Stimulated activated CD8-positive, alpha-beta memory T cell treated with anti-CD3 and anti-CD28 coated beads, Interleukin-7, amount 100 ng/mL, for 48 hours (primary cell): Measurements from ENCODE around the gene SS18.

Experiments
- DNase-seq, 2 donors: peaks; one replicate each; pipeline ENCODE4 v3.0.0-alpha.2; 2020; ENCODE audit warnings: low read depth in 1 of 2; ENCODE audit errors: extremely low read depth in 1 of 2

SS18 gene

DNA sequence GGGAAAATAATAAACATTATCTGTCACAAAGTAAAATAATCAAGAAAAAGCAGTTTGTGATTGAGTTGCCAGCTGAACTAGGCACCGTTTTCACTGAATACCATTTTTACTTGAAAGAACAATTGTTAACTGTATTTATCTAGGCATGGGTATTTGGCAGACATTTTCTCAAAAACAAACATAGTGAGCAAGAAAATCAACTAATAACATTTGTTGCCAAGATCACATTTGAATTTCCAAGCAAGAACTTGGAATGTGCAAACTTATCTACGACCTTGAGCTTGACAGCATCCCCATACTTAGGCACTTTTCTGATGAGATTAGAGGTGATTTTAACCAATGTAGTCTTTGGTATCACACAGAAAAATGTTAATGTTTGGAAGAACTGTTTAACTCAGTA lies 16.7 kb downstream of the SS18 start:
- no peak for DNase-seq

DNA sequence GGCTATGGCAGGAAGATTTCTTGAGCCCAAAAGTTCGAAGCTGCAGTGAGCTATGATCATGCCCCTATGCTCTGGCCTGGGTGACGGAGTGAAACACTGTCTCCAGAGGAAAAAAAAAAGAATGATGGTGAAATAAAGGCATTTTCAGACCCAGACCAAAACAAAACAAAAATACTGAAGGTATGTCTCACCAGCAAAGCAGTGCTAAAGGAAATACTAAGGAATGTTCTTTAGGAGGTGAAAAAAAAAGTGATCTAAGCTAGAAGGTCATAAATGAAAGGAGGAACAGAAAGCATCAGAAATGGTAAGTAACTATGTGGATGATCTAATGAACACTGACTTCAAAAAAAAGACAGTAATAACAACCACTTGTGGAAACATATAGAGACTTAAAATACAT lies 18.7 kb downstream of the SS18 start:
- DNase-seq = no peak

DNA sequence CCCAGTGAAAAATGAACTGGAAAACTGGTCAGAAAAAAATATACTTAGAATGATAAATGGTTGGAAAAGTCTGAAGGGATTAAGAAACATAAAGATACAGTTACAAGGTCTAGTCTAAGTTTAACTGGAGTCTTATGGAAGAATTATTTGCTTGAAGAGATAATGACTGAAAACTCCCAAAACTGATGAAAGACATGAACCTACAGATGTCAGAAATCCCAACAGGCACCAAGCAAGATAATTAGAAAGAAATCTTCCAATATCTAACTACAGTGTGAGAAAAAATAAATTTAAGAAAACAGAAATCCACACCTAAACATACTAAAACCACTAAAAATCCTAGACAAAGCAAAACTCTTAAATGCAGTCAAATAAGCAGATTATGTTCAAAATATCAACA lies 19.4 kb downstream of the SS18 start:
- no peak for DNase-seq

DNA sequence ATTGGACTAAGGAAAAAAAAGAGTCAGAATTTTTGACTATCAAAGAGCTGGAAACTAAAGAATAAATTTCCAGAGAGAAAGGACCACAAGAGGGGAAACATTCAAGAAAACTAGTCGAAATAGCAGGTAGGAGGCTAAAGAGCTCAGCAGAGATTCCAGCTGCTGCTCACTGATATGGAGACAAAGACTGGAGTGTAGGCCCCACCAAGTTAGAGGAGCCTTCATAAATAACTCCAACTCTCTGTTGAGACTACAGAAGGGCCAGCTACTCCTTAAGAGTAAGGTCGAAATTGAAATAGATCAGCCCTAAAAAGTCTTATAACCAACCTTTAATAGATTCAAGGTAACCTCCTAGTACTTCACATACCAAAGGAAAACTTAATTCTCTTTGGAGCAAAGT lies 31.1 kb downstream of the SS18 start:
- no peak for DNase-seq

DNA sequence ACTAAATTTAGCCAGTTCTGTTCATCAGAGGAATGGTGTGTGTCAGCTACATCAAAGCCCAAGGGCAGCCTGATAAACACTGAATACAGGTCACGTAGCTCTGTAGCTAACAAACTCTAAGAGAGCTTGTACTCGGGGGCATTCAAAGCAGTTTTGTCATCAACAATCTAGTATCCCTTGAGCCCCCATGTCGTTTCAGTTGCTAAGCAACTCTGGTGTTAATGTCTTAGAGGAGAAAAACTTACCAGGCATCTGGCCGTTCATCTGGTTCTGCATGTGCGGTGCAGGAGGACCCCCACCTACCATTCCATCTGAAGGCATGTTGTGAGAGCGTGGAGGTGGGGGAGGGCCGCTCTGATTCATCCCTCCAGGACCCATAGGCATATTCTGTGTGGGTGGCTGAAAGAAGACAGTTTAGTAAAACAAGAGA lies 33.1 kb downstream of the SS18 start:
- no peak for DNase-seq

DNA sequence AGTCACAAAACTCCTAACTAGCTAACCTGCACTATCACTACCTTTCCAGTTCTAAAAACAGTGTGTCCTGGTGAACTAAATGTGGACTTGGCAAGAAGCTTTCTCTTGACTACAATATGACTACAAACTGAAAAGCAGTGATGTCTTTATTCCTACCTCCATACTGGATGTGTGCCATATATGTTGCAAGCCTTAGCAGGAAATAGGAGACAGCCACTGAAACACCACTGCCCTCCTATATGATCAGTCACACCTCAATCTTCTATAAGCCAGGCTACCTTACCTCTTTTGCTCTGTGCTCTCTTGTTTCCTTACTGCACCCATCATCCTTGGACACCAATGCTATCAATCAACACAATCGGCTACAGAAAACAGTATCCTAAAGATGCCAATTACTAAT lies 34.1 kb downstream of the SS18 start:
- no peak for DNase-seq

DNA sequence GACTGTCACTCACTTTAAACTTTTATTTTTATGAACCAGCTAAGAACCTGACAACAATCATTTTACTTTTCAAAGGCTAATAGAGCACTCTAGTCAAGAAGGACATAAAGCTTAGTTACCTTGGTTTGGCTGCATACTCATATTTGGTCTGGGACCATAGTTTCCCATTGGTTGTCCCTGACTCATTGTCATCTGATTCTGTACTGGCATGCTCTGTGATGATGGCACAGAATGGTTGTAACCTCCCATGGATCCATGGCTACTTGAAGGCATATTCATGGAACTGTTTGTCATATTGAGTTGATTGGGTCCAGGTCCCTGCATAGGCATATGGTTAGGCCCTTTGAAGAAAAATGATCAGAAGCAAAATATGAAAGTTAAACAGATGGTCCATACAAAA lies 37.9 kb downstream of the SS18 start:
- no peak for DNase-seq

DNA sequence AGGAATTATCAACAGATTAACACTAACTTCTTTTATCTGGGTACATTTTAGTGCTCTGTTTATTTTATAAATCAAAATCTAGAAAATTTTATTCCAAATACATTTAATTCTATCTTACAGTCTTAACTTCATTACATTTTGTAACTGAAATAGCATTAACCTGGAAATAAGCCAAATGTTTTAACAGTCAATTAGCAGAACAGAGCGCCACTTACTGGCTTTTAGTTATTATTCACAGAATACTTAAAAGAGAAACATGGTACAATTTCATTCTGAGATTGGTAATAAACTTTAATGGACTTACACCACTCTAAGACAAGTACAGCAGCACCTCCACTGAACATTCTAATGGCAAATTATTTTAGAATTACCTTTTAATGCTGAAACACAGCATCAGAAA lies 38.6 kb downstream of the SS18 start:
- no peak for DNase-seq

DNA sequence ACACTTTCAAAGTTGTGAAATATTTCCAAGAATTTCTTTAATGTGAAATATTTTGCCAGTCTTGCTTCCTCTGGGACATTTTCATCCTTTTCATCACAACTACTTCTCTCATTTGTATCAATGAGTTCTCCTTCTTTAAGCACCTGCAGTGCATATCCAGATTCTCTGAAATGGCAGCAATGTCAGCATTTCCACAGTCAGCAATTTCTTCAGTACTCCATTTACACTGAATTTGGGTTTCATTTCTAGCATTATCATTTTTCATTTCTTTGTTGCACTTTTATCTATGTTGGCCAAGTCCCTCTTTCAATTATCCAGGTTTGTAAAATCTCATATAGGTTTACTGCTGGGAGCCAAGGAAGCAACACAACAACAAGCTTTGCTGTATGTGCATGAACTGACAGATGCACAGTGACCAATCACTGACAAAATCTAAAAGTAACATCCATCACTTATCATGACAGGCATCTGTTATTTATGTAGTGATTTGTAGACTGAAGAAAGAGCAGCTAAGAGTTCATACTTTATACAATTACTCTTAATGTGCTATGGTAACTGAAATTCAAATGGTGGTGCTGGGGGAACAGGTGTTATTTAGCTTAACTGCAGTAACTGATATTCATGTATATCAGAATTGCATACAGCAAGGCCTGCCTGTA lies 43.9 kb downstream of the SS18 start:
- no peak for DNase-seq

DNA sequence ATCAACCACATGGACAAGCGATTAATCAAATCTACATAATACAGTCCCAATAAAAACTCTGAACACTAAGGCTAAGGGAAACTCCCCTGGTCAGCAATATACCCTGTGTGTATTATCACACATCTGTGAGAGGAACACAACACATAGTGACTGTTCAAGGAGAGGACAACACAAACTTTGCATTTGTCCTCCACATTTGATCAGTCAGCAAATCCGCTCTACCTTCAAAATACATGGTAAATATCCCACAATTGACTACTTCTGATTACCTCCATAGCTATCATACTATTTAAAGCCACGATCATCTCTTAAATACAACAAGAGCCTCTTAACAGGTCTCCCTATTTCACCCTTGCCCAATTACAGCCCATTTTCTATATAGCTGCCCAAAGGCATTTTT lies 45.6 kb downstream of the SS18 start:
- no peak for DNase-seq

DNA sequence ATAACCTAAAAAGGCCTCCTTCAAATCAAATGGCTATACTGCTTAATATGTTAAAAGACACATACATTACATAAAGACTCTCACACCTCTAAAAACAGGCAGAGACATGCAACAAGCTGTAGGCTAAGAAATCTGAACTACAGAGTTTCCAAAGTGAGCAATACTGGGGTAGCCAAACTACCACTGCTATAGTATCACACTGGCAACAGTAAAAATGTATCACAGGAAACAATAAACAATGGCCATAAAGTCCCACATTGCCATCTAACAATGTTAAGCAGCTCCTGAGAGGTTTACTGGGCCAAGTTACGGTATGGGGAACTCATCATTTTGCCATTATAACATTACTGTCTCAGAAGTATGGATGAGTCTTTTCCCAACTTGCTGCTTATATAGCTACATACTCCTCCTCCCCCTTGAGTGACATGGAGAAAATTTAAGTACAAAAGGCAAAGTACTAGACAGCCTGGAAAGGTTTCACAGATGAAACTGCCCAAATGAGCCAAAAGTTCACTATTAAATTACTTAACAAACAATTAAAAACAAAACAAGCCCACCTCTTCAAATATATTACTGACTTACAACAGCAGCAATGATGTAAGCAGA lies 50.3 kb downstream of the SS18 start:
- DNase-seq = no peak

DNA sequence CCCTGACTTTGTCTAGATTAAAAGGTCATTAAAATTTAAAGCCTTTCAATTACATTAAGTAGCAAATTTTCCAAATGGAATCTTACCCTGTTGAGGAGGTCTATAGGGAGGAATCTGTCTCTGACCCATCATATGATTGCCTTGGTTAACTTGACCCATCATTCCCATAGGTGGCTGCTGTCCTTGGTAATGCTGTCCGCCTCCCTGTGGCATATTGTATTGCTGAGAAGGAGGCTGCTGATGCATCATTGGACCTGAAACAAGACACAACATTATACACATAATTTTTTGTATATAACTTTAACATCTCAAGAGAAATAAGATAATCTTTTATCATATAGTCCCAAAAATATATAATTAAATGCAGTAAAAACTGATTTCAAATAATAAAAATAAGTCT lies 51.2 kb downstream of the SS18 start:
- DNase-seq = no peak

DNA sequence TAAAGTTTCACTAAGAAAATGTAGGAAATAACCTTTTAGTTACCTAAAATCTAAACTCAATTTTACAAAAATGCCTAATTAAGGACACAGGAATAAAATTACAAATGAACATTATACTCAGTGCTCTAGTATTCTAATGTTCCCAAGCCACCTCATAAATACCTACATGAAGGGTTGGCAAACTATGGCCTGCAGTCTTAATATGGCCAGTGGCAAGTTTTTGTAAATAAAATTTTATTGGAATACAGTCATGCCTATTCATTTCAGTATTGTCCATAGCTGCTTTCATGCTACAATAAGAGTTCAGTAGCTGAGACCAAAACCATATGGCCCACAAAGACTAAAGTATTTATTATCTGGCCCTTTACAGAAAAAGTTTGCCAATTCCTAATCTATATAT lies 53.8 kb downstream of the SS18 start:
- DNase-seq = no peak

DNA sequence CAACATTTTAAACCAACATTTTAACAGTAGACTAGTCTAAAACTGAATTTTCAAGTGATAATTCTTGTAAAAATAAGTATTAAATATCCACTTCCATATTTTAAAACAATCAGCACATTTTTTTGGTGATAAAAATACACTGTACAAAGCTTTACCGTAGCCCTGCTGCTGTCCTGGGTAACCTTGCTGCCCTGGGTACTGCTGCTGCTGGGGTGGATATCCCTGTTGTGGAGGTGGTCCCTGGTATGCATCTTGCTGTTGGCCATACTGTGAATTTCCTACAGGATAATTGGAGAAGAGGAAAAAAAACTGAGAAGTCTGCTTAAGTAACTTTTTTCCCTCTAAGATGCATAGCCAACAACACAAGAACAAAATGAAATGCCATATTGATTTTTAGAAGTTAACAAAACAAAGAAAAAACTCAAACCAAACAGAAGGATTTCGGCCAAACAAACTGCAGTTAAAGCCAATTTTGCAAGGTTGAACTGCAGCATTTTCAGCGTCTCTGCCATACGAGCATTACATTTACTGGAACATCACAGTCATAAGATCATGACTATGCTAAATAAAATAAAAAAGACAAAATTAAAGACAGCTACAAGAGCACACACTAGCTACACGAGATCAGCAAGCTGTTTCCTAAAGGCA lies 55.4 kb downstream of the SS18 start:
- no peak for DNase-seq

DNA sequence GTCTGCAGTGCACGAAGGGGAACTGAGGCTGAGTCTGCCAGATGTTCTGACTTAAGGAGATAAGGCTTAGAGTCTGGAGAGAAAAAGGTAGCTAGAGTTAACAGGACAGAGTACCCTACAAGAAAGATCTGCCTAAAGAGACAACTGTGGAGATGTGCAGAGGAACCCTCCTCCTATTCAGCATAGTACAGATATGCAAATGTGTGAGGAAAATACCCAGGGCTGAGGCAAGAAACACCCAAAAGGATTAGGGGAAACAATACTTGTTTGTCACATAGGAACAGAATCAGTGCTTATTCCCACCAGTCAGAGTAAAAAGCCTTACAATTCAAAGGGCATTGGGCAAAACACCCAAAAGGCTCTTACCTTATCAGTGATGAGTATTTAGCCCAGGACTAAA lies 67.8 kb downstream of the SS18 start:
- no peak for DNase-seq

DNA sequence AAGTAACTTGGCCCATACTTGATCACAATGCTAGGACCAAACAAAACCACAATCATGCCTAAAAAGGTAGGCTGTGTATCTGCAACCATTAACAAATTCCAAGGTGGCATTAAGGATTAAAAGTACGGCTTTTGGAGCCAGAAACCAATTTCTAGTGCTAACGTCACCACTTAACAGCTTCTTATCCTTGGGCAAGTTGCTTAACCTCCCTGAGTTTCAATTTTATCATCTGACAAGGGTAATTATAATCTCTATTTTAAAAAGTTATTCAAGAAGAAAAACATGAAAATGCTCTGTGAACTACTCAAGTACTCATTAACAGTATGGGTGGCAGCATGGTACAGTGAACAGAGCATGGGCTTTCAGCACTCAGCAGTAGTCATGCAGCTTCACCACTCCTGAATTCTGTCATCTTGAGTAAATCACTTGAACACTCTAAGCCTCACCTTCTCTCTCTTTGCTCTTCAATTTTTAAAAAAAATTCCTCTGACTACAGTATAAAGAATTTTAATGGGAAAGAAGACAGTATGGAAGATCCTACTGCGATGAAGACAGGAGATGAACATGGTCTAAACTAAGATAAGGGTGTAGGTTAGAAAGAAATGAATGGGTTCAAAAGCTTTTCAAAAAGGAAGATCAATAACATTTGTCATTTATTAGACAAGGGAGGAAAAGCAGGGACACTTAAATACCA lies 69.2 kb downstream of the SS18 start:
- DNase-seq = no peak

DNA sequence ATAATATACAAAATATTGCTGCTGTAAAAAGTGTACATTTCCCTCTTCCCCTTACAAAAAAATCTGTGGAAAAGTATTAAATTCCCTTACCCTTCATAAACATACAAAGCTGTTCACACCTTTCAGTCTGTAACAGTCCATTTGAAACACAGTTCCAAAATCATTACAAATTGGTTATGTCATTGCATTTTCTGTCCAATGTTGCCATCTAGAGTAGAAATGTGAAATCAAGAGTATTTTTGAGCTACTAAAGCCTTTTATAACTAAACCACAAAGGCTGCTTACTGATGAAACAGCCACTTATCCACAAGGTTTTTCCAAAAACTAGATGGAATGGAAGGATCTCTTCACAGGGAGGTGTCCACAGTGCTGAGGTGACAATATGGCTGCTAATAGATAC lies 72.5 kb downstream of the SS18 start:
- DNase-seq = no peak

DNA sequence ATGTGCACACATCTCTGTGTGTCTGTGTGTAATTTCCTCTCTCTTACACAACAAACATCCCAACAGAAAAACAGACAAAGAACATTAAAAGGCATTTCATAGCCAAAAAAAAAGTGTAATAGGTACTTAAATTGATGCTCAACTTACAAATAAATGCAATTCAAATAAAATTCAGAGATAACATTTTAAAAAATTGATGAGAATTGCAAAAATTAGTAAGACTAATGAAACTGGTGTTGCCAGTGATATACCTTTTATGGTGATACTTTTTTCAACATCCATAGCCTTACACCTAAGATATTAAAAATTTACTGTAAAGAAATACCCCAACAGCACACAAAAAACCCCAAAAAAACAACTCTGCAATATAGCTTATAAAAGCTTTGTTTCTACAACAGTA lies 76.0 kb downstream of the SS18 start:
- no peak for DNase-seq

DNA sequence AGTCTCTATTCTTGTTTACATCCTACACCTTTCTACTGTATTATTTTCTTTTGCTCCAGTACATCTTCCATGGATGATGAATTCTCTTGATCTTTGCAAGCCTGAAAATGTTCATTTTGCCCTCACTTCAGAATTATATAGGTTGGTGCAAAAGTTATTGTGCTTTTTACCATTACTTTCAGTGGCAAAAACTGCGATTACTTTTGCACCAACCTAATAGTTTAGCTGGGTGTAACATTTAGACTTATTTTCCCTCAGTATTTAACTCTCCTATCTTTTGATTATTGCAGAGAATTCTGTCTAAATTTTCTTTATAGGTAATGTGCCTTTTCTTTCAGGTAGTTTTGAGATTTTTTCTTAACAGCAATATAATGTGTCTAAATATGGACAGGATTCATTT lies 81.8 kb downstream of the SS18 start:
- DNase-seq = no peak

DNA sequence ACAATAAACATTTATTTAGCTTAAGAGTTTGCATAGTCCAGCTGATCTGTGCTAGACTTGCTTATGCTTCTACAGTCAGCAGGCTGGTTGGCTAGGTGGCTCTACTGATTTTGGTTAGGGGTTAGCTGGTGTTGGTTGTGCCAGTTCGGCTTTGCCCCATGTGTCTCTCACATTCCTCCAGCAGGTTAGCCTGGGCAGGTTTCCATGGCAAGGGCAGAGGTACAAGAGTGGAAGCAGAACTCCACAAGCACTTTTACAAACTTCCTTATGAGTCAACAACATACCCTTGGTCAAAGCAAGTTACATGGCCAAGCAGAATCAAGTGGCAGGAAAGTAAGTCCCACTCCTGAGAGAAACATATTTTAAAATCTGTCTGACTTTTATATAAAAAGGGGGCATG lies 82.3 kb downstream of the SS18 start:
- DNase-seq = no peak

DNA sequence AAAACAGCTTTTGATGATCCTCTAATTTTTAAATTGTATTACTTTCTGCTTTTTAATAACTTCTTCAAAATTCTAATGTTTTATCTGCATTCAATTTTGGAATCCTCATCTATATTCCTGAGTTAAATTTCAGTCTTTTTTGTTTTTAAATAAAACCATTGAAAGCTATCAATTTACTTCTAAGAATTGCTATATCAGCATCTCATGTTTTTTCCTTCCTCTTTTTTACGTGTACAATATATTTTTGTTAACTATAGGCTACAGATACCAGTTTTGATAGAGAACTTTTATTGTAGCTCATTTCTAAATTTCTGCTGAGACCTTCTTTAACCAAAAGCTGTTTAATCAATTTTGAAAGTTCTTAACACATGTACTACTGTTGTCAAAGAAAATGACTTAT lies 84.5 kb downstream of the SS18 start:
- no peak for DNase-seq

DNA sequence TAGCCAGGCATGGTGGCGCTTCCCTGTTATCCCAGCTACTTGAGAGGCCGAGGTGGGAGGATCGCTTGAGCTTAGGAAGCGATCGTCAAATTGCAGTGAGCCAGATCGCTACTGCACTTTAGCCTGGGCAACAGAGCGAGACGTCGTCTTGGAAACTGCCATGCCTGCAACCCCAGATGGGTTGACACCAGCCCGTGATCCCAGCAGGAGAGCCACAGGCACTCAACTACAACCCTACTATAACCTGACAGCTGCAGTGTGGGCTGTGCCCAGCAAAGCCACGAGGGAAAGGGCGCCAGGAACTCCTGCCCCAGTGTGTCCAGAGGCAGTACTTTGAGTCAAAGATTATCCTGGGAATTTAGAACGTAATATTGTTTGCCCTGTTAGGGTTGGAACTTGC lies 85.6 kb downstream of the SS18 start:
- DNase-seq = no peak
